Measurements from ENCODE around the gene RAD54L.
"Not testable (repeated sequence)": the region's sequence is repeated elsewhere in the genome, so short reads cannot be mapped to it uniquely, and the experiment has no call there.

Gene RAD54L

DNA sequence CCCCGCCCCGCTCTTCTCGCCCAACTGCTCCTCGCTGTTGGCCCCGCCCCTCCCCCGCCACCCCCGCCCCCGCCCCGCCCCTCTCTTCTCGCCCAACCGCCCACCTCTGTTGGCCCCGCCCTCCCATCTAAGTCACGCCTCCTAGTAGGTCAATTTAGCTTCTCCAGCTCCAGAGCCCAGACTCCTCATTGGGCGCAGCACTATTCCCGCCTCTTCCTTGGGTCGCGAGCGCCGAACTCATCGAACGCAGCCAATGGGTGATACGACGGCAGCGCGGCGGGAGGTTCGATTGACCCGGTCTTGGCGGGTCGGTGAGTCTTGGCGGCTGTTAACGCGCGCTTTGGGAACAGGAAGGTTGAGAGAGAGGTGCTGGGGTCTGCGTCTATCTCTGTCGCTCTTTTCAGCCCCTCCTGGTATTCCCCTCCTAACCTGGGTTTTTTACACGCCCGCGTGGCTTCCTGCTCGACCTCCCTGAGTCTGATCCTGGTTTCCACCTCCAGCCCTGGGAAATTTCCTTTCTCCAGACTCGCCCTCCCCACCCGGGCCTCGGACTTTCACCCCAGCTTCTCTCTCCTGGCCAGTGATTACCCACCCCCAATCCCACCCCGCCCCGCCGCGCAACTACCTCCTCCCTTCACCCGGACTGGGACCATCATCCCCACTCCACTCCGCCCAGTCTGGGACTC is at the start of gene RAD54L:
Gene RAD54L (plus strand): TSS at position 328 of the 686 bp plus-strand sequence. CDS start 643 bp downstream, outside the sequence.
- DNase-seq: peak; percentile 97

DNA sequence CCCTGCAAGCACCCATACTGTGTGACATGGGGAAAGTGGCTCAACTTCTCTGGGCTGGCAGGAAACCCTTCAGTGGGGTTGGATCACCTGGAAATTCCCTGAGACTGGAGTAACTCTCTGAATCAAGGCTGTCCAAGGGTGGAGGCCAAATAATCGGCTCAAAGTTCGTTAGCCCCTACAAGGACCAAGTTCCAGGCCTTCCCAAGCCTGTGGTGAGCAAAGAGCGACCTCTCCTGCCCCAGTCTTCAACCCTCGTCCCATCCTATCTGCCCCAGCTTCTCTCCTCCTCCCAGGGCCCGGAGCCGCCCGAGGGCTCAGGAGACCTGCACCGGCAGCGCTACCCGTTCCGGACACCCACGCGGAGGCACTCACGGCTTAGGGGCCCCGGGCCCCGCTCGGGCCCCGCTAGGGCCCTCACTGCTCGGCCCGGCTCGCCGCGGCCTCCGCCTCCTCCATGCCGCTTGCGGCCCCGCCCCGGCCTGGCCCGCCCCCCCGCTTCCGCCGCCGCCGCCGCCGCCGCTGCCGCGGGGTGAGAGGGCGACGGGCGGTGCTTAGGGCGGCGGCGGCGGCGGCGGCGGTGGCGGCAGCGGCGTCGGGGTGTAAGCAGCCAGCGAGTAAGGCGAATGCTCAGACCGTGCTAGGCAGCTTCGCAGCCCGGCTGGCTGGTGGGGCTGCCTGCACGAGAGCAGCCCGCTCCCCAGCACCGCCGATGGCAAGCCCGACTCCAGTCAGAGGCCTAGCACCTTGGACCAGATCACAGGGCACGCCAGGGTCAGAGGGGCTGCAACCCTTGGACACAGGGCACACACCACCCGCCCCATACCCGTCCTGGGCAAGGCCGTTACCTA is 49.4 kb upstream of the RAD54L start, which contains the start of gene POMGNT1:
Gene POMGNT1 (minus strand): TSS at position 471 of the 848 bp plus-strand sequence. CDS start 613 bp downstream, outside the sequence.
- peak; percentile 26 for DNase-seq

DNA sequence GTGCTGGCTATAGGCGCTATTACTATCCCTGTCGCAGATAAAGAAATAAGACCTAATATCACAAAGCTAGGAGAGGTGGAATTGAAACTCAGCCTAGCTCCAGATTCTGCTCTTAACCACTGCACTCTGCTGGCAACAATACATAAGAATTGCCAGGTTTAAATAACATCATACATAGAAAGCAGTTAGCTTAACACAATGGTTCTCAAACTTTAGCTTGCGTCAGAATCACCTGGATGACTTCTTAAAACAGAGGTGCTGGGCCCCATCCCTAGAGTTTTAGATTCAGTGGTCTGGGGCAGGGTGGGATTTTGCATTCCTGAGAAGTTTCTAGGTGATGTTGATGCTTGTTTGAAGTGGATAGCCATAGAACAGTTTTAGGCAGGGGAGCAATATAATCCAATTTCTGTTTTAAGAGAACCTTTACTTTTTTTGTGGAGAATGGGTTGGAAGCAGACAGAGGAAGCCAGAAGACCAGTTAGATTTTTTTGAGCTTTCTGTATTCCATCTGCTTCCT is 48.3 kb upstream of the RAD54L start:
- no peak for DNase-seq

DNA sequence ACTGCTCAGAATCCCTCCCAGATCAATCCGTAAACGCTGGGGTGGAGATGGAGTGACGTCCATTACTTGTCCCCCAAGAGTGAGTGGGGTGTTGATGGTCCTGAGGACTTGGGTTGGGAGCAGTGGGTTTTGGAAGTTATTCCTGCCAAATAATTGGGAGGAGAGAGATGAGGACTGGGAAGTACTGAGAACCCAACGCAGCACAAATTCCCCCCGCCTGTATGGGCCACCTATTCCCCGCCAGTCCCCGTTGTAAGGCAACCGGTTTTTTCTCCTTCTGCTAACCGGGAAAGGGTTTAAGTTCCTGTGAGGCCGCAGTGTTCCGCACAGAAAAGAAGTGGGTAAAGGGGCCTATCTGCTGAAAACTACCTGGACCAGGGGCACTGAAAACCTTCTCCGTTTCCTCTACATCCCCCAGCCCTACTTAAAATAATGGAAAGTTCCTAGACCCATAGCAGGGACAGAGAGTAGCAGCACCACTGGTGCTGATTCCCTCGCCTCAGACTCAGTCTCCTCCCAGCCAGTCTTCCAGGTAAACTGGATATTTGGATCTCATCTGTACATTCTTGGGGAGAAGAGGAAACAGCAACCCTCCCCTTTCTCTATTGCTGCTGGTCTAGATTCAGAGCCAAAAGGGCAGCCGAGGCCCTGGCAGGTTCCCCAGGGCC is 43.7 kb upstream of the RAD54L start:
- no peak for DNase-seq

DNA sequence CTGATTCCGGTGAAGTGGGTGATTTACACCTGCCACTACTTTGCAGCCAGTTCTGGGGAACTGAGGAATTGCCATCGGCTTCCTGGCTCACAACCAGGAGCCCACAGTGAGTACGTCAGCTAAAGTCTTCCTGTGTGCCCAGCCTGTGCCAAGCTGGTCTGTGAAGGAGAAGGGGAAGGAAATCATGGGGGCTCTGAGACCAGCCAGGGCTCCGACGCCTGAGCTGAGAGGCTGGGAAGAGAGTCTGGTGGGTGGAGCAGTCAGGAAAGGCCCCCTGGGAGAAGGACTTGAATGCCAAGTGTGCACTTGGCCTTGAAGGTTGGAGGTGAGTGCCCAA is 43.2 kb upstream of the RAD54L start:
- no peak for DNase-seq

DNA sequence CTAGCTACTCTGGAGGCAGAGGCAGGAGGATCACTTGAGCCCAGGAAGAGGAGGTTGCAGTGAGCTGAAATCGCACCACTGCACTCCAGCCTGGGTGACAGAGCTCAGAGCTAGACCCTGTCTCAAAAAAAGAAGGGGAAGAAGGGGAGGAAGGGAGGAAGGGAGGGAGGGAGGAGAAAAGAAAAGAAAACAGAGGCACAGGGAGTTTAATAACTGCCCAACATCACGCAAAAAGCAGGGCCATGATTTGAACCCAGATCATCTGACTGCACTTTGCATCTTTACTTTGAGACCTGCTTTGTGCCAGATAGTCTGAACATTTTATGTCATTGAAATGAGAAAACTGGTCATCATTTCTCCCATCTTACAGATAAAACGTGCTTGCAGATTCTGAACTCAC is 42.4 kb upstream of the RAD54L start:
- DNase-seq: no peak

DNA sequence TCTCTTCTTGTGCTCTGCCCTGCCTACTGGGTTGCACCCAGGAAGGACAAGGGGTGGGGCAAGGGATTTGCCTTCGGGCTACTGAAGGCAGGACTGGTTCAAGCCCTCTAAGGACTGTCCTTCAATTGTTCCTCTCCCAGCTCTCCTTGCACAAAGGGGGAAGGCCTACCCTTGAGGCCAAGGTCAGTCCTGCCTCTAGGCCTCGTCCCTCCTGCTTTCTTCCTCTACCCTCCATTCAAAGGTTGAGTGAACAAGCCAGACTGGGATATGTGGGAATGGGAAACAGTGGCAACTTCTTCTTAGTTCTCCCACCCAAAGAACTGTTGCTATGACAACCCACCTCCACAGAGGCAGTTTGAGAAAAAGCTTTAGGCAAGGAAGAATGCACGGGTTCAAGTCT is 41.8 kb upstream of the RAD54L start:
- no peak for DNase-seq

DNA sequence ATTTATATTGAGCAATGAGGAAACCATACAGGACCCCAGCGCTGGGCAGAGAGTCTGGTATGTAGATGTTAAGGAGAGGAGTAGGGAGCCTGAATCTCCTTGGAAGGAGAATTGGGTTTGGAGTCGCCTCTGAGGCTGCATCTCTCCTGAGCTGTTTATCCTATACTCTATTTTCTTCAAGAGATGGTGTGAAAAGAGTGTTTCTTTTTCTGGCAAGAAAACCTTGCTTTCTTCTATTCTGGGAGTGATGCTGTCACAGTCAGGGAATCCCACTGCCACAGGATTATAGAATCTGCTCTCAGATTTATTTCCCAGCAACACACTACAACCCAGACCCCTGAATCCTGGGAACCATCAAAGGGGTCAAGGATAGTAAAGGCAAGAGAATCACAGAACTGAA is 41.2 kb upstream of the RAD54L start:
- no peak for DNase-seq

DNA sequence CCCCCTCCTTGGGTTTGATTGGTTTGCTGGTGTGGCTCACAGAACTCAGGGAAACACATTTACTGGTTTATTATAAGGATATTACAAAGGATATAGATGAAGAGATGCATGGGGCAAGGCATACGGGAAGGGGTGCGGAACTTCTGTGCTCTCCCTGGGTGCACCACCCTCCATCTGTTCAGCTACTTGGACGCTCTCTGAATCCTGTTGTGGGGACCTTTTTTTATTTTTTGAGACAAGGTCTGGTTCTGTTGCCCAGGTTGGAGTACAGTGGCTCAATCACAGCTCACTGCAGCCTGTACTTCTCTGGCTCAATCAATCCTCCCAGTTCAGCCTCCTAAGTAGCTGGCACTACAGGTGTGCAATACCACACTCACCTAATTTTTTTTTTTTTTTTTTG is 37.0 kb upstream of the RAD54L start:
- no peak for DNase-seq

DNA sequence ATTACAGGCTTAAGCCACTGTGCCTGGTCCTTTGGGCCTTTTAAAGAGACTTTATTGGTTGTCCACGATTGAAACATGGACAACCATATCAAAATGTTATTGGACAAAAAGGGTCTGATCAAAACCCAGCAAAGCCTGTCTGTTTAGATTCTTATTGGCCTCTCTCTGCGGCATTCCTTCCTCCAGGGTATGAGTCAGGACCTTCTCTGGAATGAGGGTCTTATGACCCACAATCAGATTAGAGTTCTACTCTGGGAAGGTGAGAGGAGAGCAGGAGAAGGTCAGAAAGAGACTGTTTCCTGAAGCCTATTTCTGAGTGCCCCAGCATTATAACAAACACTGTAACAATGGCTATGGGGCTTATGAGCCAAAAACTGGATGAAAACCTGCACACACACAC is 36.5 kb upstream of the RAD54L start:
- no peak for DNase-seq

DNA sequence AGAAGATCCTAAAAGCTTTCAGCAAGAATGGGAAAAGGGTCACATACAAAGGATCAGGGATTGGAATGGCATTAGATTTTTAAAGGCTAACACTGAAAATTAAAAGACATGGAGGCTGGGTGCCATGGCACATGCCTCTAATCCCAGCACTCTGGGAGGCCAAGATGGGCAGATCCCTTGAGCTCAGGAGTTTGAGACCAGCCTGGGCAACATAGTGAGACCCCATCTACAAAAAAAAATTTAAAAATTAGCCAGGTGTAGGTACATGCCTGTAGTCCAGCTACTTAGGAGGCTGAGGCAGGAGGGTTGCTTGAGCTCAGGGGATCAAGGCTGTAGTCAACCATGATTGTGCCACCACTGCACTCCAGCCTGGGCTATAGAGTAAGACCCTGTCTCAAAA is 32.1 kb upstream of the RAD54L start:
- DNase-seq: no peak

DNA sequence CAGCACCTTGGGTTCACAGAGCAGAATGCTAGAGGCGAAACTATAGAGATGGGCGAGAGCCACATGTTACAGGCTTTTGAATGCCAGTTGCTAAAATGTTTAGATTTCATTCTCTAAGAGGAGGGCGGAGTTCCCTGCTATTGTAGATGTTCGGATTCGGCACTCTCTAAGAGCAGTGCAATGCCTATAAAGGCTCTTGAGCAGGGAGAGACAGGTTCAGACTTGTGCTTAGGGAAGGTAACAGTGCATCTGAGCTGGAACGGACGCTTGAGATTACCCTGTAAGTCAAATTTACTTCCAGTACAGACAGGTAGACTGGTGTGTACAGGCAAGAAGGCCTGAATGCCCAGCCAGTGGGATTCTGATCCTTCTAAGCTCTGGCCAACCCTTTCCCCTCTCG is 29.1 kb upstream of the RAD54L start:
- DNase-seq: no peak

DNA sequence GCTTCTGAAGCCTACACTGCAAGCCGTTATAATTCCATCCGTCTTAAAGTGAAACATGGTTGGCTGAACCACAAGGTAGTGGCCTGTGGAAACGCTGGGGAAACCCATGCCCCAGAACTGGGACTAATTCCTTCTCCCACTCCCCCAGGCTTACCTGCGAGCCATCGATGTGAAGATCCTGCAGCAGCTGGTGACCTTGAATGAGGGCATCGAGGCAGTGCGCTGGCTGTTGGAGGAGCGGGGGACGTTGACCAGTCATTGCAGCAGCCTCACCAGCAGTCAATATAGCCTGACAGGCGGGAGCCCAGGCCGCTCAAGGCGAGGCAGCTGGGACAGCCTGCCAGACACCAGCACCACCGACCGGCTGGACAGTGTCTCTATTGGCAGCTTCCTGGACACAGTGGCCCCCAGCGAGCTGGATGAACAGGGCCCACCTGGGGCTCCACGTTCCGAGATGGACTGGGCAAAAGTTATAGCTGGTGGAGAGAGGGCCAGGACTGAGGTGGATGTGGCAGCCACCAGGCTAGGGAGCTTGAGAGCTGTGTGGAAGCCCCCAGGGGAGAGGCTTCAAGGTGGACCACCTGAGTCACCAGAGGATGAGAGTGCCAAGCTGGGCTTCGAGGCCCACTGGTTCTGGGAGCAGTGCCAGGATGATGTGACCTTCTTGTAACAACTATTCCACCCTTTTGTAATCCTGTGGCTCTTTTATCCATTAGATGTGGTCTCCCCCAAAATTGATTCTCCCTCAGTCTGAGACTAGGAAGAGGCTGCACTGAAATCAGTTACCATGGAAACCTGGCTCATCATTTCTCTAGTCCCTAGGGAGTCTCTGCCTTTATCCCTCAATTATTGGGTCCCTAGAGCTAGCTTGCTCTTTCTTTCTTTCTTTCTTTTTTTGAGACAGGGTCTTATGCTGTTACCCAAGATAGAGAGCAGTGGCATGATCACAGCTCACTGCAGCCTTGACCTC is 27.7 kb upstream of the RAD54L start:
- no peak for DNase-seq

DNA sequence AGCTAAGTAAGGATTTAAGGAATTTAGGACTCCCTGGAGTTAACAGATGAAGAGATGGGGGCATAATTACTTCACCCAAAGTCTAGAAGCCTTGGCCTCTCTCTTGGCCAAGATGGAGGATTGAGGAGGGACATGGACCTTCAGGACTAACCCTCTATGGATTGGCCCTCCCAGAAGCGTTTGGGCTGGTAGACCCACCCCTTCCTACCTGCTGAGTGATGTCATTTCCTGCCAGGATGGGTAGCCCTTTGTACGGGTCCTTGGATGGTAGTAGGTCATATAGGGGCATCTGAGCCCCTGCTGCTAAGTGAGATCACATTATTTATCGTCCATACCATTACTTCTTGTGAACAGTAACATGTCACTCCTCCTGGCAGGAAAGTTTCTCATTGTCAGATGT is 26.8 kb upstream of the RAD54L start:
- DNase-seq: no peak

DNA sequence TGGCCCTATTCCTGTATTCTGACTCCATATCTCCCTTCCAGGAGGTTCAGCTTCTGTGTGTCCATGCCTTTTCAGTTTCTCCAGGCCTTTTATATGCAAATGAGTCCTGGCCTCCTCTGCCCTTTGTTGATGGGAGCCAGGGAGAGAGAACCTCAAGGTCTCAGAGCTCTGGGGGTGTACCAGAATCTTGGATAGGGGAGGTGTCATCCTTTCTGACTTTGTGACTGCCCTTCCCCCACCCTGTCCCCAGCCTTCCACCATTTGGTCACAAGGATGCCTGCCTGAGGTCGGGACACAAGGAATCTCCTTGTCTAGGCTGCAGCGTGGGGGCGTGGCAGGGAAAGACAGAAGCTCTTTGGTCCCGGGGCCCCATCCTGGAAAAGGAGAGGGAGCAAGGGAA is 25.8 kb upstream of the RAD54L start:
- DNase-seq: no peak

DNA sequence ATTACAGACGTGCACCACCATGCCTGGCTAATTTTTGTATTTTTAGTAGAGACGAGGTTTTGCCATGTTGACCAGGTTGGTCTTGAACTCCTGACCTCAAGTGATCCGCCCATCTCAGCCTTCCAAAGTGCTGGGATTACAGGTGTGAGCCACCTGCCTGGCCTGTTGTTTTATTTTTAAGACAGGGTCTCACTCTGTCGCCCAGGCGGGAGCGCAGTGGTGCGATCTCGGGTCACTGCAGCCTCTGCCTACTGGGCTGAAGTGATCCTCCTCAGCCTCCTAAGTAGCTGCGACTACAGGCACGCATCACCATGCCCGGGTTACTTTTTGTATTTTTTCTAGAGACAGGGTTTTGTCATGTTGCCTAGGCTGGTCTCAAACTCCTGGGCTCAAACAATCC is 24.5 kb upstream of the RAD54L start:
- DNase-seq: not testable (repeated sequence)

DNA sequence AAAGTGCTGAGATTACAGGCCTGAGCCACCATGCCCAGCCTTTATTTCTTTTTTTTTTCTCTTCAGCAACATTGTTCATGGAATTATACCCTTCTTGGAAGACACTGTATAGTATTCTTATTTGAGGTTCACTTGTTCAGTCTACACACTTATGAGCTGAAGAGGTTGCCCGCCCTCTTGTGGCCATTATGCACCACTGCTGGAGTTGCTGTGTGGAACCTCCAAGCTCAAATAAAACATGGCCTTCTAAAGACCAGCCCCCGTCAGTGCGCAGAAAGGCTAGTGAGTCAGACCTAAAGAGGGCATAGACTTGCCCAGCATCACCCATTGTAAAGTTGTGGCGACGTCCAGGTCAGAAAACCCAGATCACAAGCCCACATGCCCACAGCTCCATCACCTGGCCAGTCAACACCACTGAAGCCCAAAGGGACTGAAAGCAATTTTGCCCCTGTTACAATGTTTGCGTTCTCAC is 24.1 kb upstream of the RAD54L start:
- DNase-seq: peak; percentile 18

DNA sequence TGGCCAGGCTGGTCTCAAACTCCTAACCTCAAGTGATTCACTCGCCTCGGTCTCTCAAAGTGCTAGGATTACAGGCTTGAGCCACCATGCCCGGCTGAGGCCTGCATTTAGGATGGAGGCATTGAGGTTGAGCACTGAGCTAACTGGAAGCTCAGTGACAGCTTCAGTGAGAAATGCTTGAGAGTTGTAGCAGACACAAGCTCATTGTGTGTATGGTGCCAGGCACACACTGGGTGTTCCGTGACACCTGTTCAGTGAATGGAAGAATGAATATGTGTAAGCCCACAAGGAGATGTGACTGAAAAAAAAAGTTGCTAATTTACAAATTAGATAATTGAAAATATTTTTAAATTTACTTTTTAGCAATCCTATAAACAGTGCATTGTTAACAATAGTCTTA is 22.6 kb upstream of the RAD54L start:
- no peak for DNase-seq

DNA sequence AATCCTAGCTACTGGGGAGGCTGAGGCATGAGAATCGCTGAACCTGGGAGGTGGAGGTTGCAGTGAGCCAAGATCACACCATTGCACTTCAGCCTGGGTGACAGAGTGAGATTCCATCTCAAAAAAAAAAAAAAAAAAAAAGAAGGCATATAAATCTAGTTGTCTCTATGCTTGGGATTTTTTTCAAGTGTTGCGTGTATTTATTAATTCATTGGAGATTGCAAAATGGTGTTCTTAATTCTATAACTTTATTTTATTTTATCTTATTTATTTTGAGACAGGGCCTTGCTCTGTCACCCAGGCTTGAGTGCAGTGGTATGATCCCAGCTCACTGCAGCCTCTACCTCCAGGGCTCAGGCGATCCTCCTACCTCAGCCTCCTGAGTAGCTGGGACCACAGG is 16.3 kb upstream of the RAD54L start:
- DNase-seq: not testable (repeated sequence)

DNA sequence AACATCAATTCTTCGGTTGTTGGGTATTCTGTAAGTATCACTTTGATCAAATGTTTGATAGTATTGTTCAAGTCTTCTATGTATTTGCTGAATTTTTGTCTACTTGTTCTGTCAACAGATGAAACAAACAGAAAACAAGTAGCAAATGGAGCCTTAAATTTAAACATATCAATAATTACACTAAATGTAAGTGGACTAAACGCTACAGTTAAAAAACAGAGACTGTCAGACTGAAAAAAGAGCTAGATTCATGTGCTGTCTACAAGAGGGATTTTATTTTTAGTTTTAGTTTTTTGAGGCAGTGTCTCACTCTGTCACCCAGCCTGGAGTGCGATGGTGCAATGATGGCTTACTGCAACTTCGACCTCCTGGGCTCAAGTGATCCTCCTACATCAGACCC is 10.7 kb upstream of the RAD54L start:
- no peak for DNase-seq

DNA sequence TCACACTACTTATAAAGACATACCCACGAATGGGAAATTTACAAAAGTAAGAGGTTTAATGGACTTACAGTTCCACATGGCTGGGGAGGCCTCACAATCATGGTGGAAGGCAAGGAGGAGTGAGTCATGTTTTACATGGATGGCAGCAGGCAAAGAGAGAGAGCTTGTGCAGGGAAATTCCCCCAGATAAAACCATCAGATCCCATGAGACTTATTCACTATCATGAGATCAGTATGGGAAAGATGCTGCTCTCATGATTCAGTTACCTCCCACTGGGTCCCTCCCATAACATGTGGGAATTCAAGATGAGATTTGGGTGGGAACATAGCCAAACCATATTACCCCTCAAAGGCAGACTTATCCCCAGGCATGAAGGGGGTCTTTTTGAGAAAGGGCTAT is 8.7 kb upstream of the RAD54L start:
- not testable (repeated sequence) for DNase-seq

DNA sequence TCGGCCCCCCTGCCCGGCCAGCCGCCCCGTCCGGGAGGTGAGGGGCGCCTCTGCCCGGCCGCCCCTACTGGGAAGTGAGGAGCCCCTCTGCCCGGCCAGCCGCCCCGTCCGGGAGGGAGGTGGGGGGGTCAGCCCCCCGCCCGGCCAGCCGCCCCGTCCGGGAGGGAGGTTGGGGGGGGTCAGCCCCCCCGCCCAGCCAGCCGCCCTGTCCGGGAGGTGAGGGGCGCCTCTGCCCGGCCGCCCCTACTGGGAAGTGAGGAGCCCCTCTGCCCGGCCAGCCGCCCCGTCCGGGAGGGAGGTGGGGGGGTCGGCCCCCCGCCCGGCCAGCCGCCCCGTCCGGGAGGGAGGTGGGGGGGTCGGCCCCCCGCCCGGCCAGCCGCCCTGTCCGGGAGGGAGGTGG is 5.8 kb upstream of the RAD54L start:
- not testable (repeated sequence) for DNase-seq
